Sigmoid colon (tissue), 4 donors: Measurements from ENCODE around the gene ZBED4.

Source experiments
- EP300 ChIP-seq, 4 donors: sonication (generic); formaldehyde crosslinking; IDR thresholded peaks; one replicate each; pipeline ENCODE4 v1.6.1; 2017; ENCODE audit warnings: antibody characterized with exemption in 4 of 4
- POLR2A ChIP-seq, 2 donors: fragments of 450-650 bp; IDR thresholded peaks; one replicate each; pipeline ENCODE4 v1.6.1; 2016; ENCODE audit warnings: antibody characterized with exemption in 2 of 2, mild to moderate bottlenecking in 2 of 2, moderate library complexity in 2 of 2
- POLR2AphosphoS5 ChIP-seq, 4 donors: sonication (generic); formaldehyde crosslinking; IDR thresholded peaks; one replicate each; pipeline ENCODE4 v1.6.1; 2017; ENCODE audit warnings: antibody characterized with exemption in 4 of 4
- TF ChIP-seq, protein P1 (sequence below), 4 experiments: fragments of 450-650 bp in 3 of 4; fragments of 200-600 bp in 1 of 4; IDR thresholded peaks; one replicate each; pipeline ENCODE4 v1.5.1; 2016 to 2019; ENCODE audit warnings: antibody characterized with exemption in 4 of 4, mild to moderate bottlenecking in 3 of 4, moderate library complexity in 2 of 4

GRCh38 chr22:49824185-49824925, 29.3 kb upstream of the ZBED4 start:
- no peak for TF ChIP-seq POLR2A (IDR thresholded peaks at IDR 0.05)
- TF ChIP-seq, protein P1, sequence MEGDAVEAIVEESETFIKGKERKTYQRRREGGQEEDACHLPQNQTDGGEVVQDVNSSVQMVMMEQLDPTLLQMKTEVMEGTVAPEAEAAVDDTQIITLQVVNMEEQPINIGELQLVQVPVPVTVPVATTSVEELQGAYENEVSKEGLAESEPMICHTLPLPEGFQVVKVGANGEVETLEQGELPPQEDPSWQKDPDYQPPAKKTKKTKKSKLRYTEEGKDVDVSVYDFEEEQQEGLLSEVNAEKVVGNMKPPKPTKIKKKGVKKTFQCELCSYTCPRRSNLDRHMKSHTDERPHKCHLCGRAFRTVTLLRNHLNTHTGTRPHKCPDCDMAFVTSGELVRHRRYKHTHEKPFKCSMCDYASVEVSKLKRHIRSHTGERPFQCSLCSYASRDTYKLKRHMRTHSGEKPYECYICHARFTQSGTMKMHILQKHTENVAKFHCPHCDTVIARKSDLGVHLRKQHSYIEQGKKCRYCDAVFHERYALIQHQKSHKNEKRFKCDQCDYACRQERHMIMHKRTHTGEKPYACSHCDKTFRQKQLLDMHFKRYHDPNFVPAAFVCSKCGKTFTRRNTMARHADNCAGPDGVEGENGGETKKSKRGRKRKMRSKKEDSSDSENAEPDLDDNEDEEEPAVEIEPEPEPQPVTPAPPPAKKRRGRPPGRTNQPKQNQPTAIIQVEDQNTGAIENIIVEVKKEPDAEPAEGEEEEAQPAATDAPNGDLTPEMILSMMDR (IDR thresholded peaks at IDR 0.05) = no peak
- no peak for TF ChIP-seq POLR2AphosphoS5 (IDR thresholded peaks at IDR 0.05)
- TF ChIP-seq EP300 (IDR thresholded peaks at IDR 0.05) = no peak
